ENCODE measurements around the gene OSBP2.

OSBP2 gene

DNA sequence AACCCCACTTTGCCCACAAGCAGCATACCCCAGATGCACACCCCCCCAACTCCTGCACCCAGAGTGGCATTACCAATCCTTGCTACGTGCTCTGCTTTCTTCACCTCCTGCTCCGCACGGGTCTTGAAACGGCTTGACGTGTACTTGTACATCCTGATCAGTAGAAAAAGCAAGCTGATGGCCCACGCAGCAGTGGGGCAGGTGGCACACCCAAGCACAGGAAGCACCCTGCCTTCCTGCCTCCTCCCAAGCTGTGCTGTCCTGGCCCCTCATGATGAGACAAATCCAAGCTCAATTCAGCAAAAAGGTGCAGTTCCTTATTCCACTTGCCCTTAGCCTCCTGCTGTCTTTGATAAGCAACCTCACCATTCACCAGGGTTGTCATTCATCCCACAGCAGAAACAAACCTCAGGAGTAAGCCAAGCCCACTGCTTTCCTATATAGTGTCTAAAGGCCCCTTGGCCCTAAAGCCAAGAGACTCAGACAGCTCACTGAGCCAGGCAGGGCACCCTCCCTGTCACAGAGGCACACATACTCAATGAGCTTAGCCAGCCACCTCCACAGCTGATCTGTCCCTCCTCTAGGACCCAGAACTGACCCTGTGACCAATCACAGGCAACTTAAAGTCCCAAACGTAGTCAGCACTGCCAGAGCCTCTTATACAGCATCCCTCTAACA is 246.2 kb downstream of the OSBP2 start:
- peak; percentile 17 for DNase-seq (ENCODE audit: low read depth)

DNA sequence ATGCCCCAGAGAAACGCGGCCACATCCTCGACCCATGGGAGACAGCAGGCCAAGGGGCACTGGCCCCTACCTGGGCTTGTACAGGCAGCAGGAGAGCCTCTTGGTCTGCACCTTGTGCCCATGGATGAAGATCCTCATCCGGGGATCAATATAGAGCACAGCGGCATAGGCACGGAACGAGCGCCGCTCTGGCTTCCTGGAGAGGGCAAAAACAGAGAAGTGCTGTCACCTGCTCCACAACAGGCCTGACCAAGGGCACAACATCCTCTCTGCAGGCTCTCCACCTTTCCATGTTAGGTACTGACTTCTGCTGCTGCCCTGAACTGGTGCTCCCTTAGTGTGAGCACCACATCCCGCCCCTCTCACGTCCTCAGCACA is 246.7 kb downstream of the OSBP2 start:
- DNase-seq (ENCODE audit: low read depth), result no peak

DNA sequence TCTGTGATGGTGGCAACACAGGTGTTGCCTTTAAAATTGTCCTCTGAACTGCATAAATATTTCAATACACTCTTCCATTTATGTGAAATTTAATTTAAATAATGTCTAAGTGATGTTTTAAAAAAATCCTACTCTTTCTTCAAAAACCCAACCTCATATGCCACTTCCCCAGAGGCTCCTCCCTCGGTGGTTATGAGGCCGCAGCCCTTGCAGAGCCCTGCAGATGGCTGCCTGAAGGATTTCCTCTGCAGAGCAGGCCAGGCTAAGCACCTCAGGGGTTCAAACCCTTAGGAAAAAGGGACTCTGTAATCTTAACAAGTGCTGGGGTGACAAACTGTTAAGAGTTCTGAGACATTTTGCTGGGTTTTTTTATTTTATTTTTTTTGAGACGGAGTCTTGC is 248.7 kb downstream of the OSBP2 start:
- no peak for DNase-seq (ENCODE audit: low read depth)

DNA sequence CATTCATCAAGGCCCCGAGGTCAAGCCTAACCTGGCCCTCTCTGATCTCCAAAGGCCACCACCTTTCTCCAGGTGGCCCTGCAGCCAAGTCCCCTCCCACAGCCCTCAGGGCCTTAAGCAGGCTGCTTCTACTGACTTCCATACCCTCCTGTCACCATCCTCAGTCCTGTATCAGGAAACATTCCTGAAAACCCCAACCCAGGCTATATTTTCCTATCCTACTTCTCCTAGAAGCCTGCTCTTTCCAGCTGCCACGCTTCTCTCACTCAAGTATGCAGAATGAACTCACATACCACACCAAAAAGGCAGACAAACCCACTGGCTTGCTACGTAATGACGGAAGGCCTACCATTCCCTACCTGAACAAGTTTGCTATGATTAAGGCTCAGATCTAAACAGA is 250.3 kb downstream of the OSBP2 start:
- no peak for DNase-seq (ENCODE audit: low read depth)

DNA sequence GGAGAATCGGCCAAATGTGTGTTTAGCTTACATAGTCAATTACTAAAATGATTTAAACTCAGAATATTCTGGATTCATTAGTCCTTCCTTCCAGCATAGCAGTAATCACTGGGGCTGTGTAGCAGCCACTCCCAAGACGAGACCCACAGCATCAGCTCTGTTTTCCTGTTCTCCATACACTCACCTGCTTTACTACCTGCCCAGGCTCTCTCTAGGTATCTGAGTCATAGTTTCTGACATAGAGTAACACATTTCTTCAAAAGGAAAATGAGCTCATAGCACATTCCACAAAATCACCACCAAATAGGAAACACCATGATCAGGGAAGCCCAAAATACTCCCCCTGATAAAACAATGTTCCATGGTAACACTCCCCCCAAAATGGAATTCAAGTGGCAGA is 251.0 kb downstream of the OSBP2 start:
- DNase-seq (ENCODE audit: low read depth), result no peak

DNA sequence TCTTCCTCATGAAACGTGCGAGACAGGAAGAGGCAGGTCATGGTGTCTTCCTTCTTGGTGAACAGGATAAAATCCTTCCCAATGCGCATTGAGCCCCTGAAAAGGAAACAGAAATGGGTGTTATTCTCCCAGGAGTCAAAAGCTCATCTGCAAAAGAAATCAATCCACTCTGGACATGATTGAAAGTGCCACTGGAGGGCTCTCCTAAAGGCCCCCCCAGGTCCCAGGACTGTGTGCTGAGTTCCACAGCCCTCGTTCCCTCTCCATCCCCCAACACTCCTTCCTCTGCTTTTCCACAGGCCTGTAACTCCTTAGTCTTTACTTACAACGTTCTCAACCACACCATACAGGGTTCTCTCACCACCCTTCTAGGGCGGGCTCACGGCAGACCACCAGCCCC is 251.7 kb downstream of the OSBP2 start:
- DNase-seq (ENCODE audit: low read depth), result no peak

DNA sequence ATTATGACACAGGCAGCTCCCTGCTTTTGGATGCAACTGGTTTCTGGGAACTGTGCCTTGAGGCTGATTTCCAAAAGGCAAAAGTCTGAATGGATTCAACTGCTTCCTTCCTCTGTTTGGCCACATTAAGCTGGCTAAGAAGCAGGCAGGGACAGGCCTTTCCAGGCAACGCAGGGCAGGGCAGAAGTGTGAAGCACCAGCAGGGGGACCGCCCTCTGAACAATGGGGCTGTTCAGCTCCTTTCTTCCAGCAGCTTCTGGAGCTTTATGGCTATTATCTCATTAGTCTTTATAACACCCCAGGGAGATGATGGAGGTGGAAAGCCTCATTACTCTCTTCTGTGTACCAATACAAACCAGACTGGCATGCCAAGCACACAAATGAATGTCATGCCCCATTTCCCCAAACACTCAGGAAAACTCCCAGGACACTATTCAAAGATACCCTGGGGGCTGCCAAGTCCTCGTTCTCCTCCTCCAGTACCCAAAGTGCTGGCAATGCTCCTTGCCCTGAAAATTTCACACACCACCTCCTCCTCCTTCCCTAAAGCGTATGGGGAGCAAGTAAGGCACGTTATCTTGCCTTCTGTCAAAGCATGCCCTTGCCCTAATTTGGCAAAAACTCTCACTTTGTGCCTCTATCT is 252.6 kb downstream of the OSBP2 start:
- DNase-seq (ENCODE audit: low read depth), result no peak

DNA sequence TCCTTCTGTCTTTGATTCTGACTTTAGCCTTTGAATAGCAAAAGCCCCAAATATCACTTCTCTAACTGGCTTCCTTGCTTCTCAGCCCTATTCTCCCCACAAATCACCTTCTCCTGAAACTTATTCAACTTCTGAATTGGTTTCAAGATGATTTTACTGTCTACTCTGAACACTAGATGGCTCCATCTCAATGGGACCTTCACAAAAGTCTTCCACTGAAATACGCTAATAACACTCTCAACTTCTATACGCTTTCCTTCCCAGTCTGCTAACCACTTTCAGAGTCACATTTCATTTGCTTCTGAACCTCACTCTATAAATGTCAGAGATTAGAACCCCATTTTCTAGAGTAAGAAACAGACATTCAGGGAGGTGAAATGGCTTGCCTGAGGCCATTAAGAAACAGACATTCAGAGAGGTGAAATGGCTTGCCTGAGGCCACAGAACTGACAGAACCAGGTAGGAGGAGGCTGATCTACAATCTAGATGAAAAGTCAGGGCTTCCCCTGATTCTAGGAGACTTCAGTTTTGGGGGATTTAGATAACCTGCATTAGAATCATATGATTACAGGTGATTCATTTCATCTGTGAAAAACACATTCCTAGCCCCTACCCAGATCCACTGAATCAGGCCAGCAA is 253.3 kb downstream of the OSBP2 start:
- DNase-seq (ENCODE audit: low read depth), result no peak

DNA sequence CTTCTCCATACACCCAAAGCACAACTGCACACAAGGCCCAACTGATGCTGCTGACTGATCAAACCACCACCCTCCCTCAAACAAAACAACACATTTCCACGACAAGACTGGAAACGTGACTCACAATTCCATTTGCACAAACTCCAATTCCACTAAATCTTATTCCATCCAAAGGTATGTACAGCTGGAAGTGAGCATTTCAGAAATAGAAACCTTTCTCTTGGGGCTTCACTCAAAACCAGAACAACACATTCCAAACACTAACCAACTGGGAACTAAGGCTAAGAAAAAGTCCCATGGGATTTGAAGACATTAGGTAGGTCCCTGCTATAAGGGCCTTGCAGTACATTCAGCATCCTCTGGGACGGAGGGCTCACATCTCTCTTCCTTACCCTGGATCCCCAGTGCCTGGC is 254.3 kb downstream of the OSBP2 start:
- no peak for DNase-seq (ENCODE audit: low read depth)

DNA sequence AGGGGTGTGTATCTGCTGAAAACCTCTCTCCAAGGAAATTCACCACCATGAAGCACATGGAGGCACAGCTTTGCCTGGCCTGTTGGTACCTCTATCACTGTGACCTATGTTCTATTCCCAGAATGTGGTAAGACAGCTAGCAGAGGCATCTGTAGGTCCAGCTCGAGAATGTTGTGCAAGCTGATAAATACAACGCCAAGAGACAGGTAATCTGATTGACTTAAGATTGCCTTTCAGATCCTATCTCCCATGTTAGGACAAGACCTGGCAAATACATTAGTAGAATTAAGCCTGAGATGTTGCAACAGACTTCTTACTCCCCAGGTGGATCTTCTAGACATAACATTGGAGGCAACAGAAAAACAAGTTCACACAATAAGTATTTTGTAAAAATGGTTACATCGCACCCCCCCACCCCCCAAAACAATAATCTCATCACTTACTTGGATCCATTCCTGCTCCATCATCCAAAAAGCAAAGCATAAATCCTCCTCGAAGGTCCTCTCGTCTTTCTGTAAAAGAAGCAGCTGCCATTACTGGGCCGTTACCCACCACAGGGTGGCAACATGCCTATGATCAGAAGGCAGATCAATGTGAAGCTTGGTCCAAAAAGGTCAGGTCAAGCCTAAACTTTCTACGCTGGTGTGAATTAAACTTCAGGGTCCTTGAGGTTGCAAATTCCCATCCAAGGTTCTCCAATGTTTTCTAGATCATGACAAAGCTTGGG is 255.4 kb downstream of the OSBP2 start:
- DNase-seq (ENCODE audit: low read depth), result no peak

DNA sequence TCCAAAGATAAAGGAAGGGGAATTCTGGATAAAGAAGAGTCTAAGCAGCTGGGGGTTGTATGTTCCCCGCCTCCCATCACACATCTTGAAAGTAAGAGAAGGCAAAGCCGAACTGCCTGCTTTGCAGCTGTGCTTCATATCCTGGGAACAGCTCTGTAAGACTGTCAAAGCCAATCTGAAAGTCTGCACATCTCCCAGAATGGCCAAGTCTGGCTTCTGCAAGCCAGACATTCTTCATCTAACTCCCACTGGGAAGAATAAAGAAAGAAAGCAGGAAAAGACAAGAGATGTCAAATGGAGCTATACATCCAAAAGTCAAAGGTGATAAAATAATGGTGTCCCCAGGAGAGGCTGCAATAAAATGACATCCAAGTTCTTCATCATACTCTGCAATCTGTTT is 258.5 kb downstream of the OSBP2 start:
- DNase-seq (ENCODE audit: low read depth), result no peak

DNA sequence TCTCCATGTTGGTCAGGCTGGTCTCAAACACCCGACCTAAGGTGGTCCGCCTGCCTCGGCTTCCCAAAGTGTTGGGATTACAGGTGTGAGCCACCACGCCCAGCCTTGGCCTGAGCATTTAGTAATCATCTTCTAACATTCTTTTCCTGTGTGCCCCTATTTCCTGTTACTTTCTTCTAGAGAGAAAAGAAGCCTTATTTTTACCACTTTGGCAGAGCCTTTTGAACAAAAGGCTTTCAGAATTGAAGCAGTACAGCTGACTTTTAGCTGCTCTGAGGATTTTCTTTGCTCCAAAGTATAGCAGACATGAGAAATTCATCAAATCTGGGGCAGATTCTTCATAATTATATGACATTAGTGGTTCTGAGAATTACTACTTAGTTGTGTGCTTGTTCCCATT is 260.5 kb downstream of the OSBP2 start:
- DNase-seq (ENCODE audit: low read depth), result no peak
